CD14-positive monocyte (primary cell): ENCODE measurements around the gene IFT122. TPM values are rescaled to one million over a fixed set of nuclear protein-coding genes. Genes with fewer than 3 reads are reported as not detected.
A peak's percentile ranks its signal among the peaks of the same experiment; 100 is the strongest.

Source experiments
- DNase-seq, 3 donors: peaks; one replicate each; pipeline ENCODE4 v3.0.0-alpha.2; 2011 to 2022
- H2AFZ ChIP-seq: 2 replicates; pipeline ENCODE4 v1.6.0; 2012; ENCODE audit warnings: mild to moderate bottlenecking, low read depth, low read length, inconsistent platforms; ENCODE audit not compliant: insufficient read depth, poor library complexity, severe bottlenecking
- H3K27ac ChIP-seq, 2 donors: 1 replicate in 1 of 2; 2 replicates in 1 of 2; pipeline ENCODE4 v1.5.1; 2012 to 2013; ENCODE audit warnings: low read length in 2 of 2, control low read depth in 1 of 2, inconsistent platforms in 1 of 2, low read depth in 1 of 2, mild to moderate bottlenecking in 1 of 2
- H3K27me3 ChIP-seq, 2 donors: one replicate each; pipeline versions ENCODE4 v1.6.0 to v1.6.1; 2011 to 2013; ENCODE audit warnings: low read length in 2 of 2; ENCODE audit not compliant: control insufficient read depth in 2 of 2, insufficient read depth in 2 of 2
- H3K36me3 ChIP-seq, 2 donors: replicated peaks in 1 of 2; 1 replicate in 1 of 2; 2 replicates in 1 of 2; pipeline versions ENCODE4 v1.5.1 to v1.6.1; 2012 to 2013; ENCODE audit warnings: low read length in 2 of 2, control low read depth in 1 of 2, inconsistent platforms in 1 of 2, mild to moderate bottlenecking in 1 of 2; ENCODE audit not compliant: insufficient read depth in 2 of 2, control insufficient read depth in 1 of 2
- H3K4me1 ChIP-seq, 2 donors: 1 replicate in 1 of 2; 2 replicates in 1 of 2; pipeline versions ENCODE4 v1.5.1 to v1.6.1; 2012 to 2013; ENCODE audit warnings: low read length in 2 of 2, control low read depth in 1 of 2, inconsistent platforms in 1 of 2, mild to moderate bottlenecking in 1 of 2, moderate library complexity in 1 of 2; ENCODE audit not compliant: insufficient read depth in 2 of 2, control insufficient read depth in 1 of 2
- H3K4me2 ChIP-seq: replicated peaks from 2 replicates; pipeline ENCODE3; 2012; ENCODE audit warnings: low read length, moderate library complexity, mild to moderate bottlenecking; ENCODE audit not compliant: poor library complexity, severe bottlenecking; ENCODE audit errors: extremely low read depth
- H3K4me3 ChIP-seq, 3 experiments: fragments of 200-600 bp in 1 of 3; sonication (generic) in 1 of 3; replicated peaks in 1 of 3; 1 replicate in 2 of 3; 2 replicates in 1 of 3; pipeline ENCODE4 v1.5.1; 2011 to 2013; ENCODE audit warnings: low read length in 3 of 3, mild to moderate bottlenecking in 3 of 3, control low read depth in 2 of 3, low read depth in 2 of 3, inconsistent platforms in 1 of 3, moderate library complexity in 1 of 3
- H3K79me2 ChIP-seq: 2 replicates; pipeline ENCODE4 v1.6.0; 2012; ENCODE audit warnings: mild to moderate bottlenecking, control low read depth, inconsistent platforms, low read length, moderate library complexity; ENCODE audit not compliant: insufficient read depth
- H3K9ac ChIP-seq: 2 replicates; pipeline ENCODE4 v1.6.0; 2017; ENCODE audit warnings: low read length, mild to moderate bottlenecking; ENCODE audit not compliant: insufficient read depth, poor library complexity, severe bottlenecking
- H3K9me3 ChIP-seq, 2 donors: replicated peaks in 1 of 2; 1 replicate in 1 of 2; 2 replicates in 1 of 2; pipeline versions ENCODE4 v1.5.1 to v1.6.1; 2012 to 2013; ENCODE audit warnings: low read length in 2 of 2, control low read depth in 1 of 2; ENCODE audit not compliant: control insufficient read depth in 1 of 2, insufficient read depth in 1 of 2
- H4K20me1 ChIP-seq: 2 replicates; pipeline ENCODE4 v1.6.0; 2012; ENCODE audit warnings: mild to moderate bottlenecking, low read length, control low read depth, moderate library complexity; ENCODE audit not compliant: insufficient read depth
- H3K27ac Mint-ChIP-seq, 7 donors: one replicate each; pipeline ENCODE4 v1.8.0; 2020; ENCODE audit warnings: mild to moderate bottlenecking in 7 of 7, mixed read lengths in 7 of 7, moderate library complexity in 6 of 7, inconsistent platforms in 2 of 7
- H3K27me3 Mint-ChIP-seq, 3 donors: one replicate each; pipeline ENCODE4 v1.8.0; 2021 to 2022; ENCODE audit warnings: low read depth in 3 of 3, mild to moderate bottlenecking in 3 of 3, mixed read lengths in 3 of 3, moderate library complexity in 3 of 3, inconsistent platforms in 1 of 3
- H3K36me3 Mint-ChIP-seq, 2 donors: one replicate each; pipeline ENCODE4 v1.8.0; 2020; ENCODE audit warnings: mixed read lengths in 2 of 2, inconsistent platforms in 1 of 2, mild to moderate bottlenecking in 1 of 2
- H3K4me1 Mint-ChIP-seq: one replicate; pipeline ENCODE4 v1.8.0; 2020; ENCODE audit warnings: mild to moderate bottlenecking, mixed read lengths
- H3K4me3 Mint-ChIP-seq, 2 donors: one replicate each; pipeline ENCODE4 v1.8.0; 2020; ENCODE audit warnings: mild to moderate bottlenecking in 2 of 2, mixed read lengths in 2 of 2, moderate library complexity in 1 of 2
- H3K9me3 Mint-ChIP-seq, 7 donors: one replicate each; pipeline ENCODE4 v1.8.0; 2020 to 2022; ENCODE audit warnings: mixed read lengths in 7 of 7, mild to moderate bottlenecking in 6 of 7, moderate library complexity in 6 of 7, inconsistent platforms in 2 of 7
- CTCF ChIP-seq: fragments of 200-600 bp; IDR thresholded peaks from one replicate; pipeline ENCODE4 v1.8.0; 2022; ENCODE audit warnings: antibody characterized with exemption, mild to moderate bottlenecking
- WGBS: methylation state at CpG from one replicate; pipeline ENCODE4 v1.1.5; 2013; ENCODE audit warnings: missing lambda C conversion rate; ENCODE audit not compliant: insufficient coverage; 5-methylcytosine and 5-hydroxymethylcytosine counted together
- intact Hi-C, 2 donors: fragments of 100-400 bp; cut with micrococcal nuclease; formaldehyde crosslinking; loops; one replicate each; pipeline versions ENCODE4 v1.15.0 to v1.15.1; 2023
- polyA plus RNA-seq, 3 donors: library from polyadenylated mRNA; depleted of rRNA in 1 of 3; unstranded in 2 of 3; stranded (reverse) in 1 of 3; fragments of 300-500 nt in 2 of 3; fragments of >200 nt in 1 of 3; fragmentation: Illumina TruSeq in 2 of 3; gene quantifications; 1 replicate in 2 of 3; 2 replicates in 1 of 3; pipeline ENCODE4 v1.2.3, GENCODE V29; 2012 to 2021

The IFT122 gene
- polyA plus RNA-seq, 3 donors, result 3.3 to 12.2 (median 3.6) TPM

GRCh38 chr3:129500334-129500658 is 60.3 kb downstream of the IFT122 start:
- H3K36me3 ChIP-seq, result peaks cover 9 to 78% of the 10 kb centered on the region in 2 donors
- H3K79me2 ChIP-seq, result no peaks in the 10 kb centered on the region
- Mint-ChIP-seq H3K27me3 (no peaks in the 10 kb centered on the region), H3K9me3 (no peaks in the 10 kb centered on the region), H3K36me3 (peaks cover 46 to 61% of the 10 kb centered on the region in 2 donors), H3K27ac (peak overlapping the region in 1 of 7 donors; percentile 3), H3K4me1 (peaks cover 4% of the 10 kb centered on the region), H3K4me3 (no peak overlapping the region)
- WGBS, result no CpG with 5 or more reads among the region's 5 CpGs
- no peaks in the 10 kb centered on the region for H4K20me1 ChIP-seq
- no peak overlapping the region for H3K4me3 ChIP-seq
- H3K27ac ChIP-seq, result no peak overlapping the region
- TF ChIP-seq CTCF, result no peak
- no peaks in the 10 kb centered on the region for H3K9me3 ChIP-seq
- no peaks in the 10 kb centered on the region for H3K27me3 ChIP-seq
- no peak overlapping the region for H3K9ac ChIP-seq
- peaks cover 4% of the 10 kb centered on the region in 2 donors for H3K4me1 ChIP-seq
- DNase-seq, result no peak
- intact Hi-C loops, result no loop called here
- H2AFZ ChIP-seq, result no peak overlapping the region
- no peak overlapping the region for H3K4me2 ChIP-seq

- no peak for DNase-seq
- Histone ChIP-seq H3K4me2 (no peak overlapping the region), H4K20me1 (no peaks in the 10 kb centered on the region), H3K4me1 (peaks cover 4% of the 10 kb centered on the region in 2 donors), H3K9ac (no peak overlapping the region), H3K4me3 (no peak overlapping the region), H3K36me3 (peaks cover 17 to 79% of the 10 kb centered on the region in 2 donors), H3K9me3 (no peaks in the 10 kb centered on the region), H3K27ac (no peak overlapping the region), H3K79me2 (no peaks in the 10 kb centered on the region), H2AFZ (no peak overlapping the region), H3K27me3 (no peaks in the 10 kb centered on the region)
- intact Hi-C loops, result no loop called here
- no peak for TF ChIP-seq CTCF
- no peaks in the 10 kb centered on the region for H3K9me3 Mint-ChIP-seq
- peaks cover 51 to 61% of the 10 kb centered on the region in 2 donors for H3K36me3 Mint-ChIP-seq
- no peak overlapping the region for H3K4me3 Mint-ChIP-seq
- WGBS, result 100% methylated on average over 1 of the region's 5 CpGs
- H3K4me1 Mint-ChIP-seq, result peaks cover 4% of the 10 kb centered on the region
- H3K27ac Mint-ChIP-seq, result no peak overlapping the region
- H3K27me3 Mint-ChIP-seq, result no peaks in the 10 kb centered on the region
Observed at GRCh38 chr3:129501630-129502029, 61.6 kb downstream of the IFT122 start.
